Hypothalamus (tissue), 51 donors: ENCODE results near the gene ITGAE.
A peak's percentile ranks its signal among the peaks of the same experiment; 100 is the strongest.
"Not testable (repeated sequence)": the region's sequence is repeated elsewhere in the genome, so short reads cannot be mapped to it uniquely, and the experiment has no call there.

Experiments used
- DNase-seq, 51 donors: peaks; one replicate each; lab custom pipeline; 2025; lab: John Stamatoyannopoulos, UW

Gene ITGAE, protein sequence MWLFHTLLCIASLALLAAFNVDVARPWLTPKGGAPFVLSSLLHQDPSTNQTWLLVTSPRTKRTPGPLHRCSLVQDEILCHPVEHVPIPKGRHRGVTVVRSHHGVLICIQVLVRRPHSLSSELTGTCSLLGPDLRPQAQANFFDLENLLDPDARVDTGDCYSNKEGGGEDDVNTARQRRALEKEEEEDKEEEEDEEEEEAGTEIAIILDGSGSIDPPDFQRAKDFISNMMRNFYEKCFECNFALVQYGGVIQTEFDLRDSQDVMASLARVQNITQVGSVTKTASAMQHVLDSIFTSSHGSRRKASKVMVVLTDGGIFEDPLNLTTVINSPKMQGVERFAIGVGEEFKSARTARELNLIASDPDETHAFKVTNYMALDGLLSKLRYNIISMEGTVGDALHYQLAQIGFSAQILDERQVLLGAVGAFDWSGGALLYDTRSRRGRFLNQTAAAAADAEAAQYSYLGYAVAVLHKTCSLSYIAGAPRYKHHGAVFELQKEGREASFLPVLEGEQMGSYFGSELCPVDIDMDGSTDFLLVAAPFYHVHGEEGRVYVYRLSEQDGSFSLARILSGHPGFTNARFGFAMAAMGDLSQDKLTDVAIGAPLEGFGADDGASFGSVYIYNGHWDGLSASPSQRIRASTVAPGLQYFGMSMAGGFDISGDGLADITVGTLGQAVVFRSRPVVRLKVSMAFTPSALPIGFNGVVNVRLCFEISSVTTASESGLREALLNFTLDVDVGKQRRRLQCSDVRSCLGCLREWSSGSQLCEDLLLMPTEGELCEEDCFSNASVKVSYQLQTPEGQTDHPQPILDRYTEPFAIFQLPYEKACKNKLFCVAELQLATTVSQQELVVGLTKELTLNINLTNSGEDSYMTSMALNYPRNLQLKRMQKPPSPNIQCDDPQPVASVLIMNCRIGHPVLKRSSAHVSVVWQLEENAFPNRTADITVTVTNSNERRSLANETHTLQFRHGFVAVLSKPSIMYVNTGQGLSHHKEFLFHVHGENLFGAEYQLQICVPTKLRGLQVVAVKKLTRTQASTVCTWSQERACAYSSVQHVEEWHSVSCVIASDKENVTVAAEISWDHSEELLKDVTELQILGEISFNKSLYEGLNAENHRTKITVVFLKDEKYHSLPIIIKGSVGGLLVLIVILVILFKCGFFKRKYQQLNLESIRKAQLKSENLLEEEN

DNA sequence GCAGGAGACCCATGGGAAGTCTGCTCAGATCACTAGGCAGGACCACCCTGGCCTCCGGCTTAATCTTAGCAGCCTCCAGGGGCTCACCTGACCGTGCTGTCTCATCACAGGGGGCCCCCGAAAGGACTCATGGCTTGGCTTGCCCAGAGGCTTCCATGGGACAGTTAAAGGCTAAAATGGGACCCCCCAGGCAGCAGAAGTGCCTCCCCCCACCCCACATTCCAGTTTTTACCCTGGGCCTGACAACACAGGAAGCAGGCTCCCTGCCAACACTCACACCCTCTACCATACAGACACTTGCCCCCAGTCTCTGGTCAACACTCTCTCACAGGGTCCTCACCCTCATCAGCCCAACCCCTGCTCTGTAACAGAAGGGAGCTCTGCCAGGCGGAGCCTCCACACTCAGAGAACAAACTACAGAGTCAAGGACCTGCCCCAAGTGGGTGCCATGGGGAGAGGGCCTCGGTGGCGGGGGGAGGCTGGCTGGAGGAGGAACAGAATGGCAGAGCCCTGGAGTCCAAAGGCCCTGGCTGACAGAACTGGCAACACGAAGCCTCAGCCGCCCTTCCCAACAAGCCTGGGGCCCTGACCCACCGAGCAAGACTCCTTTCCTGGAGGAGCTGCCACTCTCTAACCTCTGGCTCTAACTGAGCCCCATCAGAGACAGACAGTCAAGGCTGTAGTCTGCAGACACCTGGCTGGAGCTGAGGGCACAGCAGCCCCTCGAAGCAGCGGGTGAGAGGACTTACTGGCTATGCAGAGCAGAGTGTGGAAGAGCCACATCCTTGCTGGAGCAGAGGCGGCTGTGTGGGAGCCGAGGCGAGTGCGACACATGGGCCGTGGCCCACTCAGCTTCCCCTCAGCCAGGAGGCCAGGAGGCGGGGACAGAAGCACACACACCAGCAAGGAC is at the start of gene ITGAE:
ITGAE (minus strand) TSS at position 827 of the 910 bp plus-strand sequence; CDS start at position 783, 44 bp downstream.
- no peak for DNase-seq

DNA sequence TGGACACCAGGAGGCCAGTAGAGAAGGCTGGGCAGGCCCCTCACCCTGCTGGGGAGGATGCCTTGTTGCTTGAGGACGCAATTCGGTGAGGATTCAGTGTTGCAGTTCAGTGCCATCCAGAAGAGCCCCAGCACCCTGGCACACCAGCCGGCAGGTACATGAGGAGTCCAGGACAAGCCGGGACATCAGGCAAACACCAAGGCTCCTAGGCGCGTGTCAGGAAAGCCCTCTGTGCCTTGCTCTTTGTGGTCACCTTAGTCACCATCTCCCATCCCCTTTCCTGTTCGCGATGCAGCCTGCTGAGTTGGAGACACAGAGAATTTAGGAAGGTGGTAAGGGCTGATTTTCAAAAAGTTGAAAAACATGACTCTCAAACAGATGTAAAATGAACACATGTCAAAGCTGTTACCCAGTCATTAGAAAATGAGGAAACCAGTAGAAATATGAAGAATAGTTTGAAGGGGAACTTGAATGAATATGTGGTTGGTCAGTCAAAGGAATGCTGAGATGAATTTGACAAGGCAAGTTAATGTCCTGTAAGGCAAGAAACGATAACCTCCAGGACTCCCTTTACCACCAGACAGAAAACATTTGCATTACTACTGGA is 47.3 kb upstream of the ITGAE start:
- no peak for DNase-seq

DNA sequence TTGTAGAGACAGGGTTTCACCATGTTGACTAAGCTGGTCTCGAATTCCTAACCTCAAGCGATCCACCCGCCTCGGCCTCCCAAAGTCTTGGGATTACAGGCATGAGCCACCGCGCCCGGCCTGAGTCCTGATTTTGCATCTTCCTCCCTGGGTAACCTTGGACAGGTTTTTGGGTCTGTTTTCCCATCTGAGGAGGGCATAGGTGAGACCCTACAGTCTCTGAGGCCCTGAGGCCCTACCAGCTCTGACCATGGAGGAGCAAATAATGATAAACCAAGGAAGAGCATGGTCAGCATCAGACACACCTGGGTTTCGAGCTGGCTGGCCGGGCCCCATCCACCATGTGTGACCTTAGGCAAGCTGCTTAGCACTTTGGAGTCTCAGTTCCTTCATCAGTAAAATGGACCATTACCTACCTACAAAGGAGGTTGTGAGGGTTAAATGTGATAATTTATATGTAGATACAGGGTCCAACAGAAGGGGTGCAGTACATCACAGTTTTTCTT is 46.2 kb upstream of the ITGAE start:
- DNase-seq = no peak

DNA sequence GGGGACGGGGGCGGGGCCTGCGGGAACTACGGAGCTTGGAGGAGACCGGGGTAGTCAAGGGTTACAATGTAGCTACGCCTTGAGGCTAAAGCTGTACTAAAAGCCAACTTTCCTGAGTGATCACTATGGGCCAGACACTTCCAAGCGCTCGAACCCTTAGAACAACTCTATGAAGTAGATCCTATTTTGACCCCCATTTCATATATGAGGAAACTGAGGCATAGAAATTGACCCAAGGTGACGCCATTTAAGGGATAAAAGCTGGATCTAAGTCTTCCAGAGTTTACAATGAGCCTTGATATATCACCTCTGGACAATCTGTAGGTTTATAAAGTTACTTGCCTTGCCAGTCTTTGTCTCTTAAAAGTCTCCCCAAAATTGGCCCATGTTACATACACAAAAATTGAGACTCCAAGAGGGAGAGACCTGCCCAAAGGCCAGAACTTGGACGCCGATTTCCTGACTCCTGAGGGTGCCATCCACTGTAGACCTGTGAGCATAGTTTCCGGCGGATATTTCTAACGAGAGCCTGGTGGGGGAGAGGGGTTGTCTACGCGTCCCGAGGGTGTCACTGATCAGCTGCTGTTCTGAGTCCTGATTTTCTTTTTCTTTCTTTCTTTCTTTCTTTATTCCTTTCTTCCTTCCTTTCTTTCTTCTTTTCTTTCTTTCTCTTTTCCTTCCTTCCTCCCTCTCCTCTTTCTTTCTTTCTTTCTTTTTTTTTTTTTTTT is 45.6 kb upstream of the ITGAE start:
- no peak for DNase-seq

DNA sequence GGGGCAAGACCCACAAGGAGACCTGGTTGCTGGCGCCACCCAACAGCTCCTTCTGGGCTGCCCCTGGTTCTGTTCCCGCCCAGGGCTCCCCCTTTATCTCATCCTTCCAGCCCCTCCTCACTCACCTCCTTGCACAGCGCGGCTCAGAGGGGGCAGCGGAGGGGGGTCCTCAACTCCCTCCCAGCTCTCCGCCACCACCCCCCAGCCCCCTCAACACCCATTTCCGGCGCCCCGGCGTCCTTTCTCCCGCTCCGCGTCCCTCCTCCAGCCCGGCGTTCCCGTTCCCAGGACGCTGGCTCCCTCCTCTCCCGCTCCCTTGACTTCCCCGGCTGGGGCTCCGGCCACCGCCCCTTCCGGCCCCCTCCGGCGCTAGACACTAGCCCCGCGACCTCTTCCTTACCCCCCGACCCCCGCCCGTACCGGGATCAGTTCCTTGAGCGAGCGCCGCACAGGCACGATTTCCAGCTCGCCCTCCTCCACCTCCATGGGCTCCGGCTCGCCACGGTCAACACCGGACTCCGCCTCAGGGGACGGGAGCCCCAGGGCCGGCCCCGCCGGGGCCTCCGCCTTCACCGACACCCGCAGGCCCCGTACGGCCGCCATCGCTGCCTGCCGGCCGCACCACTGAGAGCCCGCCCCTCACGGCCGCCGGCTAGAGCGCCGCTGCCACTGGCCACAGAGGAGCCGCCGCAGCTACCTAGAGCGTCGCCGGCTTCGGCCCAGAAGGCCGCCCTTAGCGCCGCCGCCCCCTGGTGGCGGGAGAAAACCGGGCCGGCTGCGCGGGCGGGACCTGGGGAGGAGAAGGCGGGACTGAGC is 44.8 kb upstream of the ITGAE start, which contains the start of gene NCBP3:
NCBP3 (minus strand) TSS at position 626 of the 816 bp plus-strand sequence; CDS start at position 603, 23 bp downstream.
- peak in 50 of 51 donors; percentile 40 to 93 (median 80) for DNase-seq

DNA sequence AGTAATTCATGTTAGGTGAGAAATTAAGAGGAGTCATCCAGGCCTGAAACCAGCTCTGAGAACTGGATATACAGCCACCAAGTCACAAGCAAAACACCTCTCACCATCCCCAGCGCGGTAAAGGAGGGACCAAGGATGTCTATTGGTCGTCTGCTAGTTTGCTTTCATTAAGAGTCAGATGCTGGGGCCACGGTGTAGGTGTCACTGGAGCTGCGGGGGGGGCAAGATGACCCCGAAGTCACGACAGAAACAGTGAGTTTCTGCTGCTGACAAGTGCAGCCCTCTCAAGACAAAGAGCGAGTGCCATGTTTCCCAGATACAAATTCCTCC is 44.3 kb upstream of the ITGAE start:
- peak in 1 of 51 donors; percentile 46 for DNase-seq

DNA sequence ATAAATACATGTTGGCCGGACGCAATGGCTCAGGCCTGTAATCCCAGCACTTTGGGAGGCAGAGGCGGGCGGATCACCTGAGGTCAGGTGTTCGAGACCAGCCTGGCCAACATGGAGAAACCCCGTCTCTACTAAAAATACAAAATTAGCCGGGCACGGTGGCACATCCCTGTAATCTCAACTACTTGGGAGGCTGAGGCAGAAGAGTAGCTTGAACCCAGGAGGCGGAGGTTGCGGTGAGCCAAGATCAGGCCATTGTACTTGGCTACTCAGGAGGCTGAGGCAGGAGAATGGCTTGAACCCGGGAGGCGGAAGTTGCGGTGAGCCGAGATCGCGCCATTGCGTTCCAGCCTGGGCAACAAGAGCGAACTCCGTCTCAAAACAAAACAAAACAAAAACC is 43.6 kb upstream of the ITGAE start:
- DNase-seq = not testable (repeated sequence)

DNA sequence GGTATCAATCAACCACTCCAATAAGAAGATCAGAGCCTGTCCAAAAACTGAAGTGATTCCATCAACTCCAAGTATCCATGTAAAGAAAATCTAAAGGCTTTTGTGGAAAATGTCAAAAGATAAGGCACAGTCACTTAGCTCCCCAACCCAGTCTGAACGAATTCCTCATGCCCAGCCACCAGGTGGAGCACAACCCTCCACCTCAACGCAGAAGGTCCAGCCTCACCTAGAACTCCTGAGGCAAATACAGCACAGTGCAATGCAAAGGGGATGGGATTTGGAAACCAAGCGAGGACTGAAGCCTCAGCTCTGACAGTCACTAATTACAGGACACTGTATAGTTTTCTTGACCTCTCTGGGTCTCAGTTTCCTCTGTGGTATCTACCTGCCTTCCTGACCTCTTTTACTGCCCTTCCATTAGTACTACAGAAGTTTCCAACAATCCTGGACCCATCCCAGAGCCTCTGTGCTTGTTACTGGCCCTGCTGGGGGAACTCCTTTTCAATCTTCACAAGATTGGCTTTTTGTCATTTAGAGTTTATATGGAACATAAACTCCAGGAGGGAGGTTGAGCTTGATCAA is 43.0 kb upstream of the ITGAE start:
- peak in 1 of 51 donors; percentile 2 for DNase-seq

DNA sequence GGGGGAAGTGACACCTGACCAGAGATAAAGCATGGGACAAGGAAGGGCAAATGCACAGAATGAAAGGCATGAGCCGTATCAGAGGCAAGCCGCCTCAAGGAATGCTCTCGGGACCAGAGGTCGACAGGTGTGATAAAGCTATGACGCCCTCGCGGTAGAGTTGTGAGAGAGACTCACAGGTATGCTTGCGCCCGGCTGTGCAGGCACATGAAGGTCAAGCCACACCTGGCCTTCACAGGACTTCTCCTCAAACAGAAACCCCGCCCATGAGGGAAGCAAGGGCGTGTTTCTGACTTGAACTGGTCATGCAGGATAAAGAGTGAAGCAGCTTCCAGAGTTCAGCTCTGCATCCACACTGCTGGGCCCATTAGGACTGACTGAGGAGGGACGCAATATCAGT is 37.2 kb upstream of the ITGAE start:
- no peak for DNase-seq

DNA sequence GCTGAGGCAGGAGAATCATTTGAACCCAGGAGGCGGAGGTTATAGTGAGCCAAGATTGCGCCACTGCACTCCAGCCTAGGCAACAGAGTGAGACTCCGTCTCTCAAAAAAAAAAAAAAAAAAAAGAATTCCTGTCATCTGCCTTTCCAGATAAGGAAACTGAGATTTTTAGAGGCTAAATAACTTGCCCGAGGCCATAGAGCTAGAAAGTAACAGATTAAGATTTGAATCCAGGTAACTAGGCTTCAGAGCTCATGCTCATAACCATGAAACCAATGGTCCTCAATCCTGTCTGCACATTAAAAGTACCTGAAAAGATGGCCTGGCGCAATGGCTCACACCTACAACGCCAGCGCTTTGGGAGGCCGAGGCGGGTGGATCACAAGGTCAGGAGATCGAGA is 35.6 kb upstream of the ITGAE start:
- DNase-seq = no peak

DNA sequence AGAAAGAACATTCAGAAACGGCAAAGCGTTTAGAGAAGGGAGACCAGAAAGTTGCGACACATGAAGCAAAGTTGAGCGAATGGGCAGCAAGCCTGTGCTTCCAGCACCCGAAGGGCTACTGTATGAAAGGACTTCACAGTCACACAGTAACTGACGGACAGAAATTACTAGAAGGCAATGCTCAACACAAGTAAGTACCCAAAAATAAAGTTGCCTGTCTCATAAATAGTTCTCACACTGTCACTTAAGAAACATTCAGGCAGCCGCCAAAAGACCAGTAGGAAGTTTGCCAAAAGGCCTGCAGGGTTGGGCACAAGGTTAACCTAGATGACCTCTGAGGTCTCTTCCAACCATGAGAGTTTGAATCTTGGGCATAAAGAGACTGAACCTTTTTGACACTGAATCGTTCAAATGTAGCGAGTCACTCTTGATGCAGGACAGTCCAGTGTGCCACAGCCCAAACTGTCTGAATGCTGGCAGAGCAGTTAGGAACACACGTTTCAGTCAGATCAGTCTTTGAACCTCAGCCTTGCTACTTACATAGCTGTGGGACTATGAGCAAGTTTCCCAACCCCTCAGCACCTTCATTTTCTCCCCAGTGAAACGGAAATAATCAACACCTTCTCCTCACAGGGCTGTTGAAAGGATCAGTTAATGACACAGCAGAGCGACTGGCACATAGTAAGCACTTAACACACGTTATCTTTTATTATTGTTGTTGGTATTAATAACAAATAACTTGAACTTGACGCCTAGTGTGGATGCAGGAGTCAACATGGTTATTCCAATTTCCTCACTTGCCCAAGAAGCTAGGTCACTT is 34.6 kb upstream of the ITGAE start:
- DNase-seq = no peak

DNA sequence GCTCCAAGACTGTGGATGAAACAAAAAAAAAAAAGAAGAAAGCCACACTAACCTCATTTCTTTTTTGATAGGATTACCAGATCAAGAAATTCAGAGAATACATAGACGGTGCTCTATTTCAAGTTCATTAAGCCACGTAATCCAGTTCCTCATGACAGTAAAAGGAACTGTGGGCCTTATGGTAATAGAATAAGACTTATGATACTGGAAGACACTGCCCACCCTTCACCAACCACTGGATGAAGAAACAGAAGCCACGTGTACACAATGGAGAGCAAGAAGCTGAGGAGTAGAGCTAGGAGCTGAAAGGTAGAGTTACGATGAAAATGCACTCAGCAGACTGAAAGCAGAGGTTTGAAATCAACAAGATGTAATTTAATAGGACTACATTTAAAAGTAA is 33.8 kb upstream of the ITGAE start:
- no peak for DNase-seq

DNA sequence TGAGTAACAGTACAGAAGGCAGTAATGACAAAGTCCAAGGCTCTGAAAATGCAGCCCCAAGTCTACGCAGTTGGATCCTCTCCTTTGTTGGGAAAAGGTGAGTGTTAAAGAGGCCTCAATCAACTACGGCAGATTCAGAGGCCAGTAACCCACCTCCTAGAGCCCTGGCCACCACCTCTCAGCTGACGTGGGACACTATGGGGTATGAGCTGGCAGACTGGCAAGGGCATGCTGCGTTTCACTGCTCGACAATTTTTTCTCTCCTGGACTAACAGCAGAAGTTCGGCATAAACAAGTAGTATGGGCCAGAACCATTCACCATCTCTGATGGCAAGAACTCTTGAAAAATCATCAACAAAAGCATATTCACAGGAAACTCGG is 27.9 kb upstream of the ITGAE start:
- no peak for DNase-seq

DNA sequence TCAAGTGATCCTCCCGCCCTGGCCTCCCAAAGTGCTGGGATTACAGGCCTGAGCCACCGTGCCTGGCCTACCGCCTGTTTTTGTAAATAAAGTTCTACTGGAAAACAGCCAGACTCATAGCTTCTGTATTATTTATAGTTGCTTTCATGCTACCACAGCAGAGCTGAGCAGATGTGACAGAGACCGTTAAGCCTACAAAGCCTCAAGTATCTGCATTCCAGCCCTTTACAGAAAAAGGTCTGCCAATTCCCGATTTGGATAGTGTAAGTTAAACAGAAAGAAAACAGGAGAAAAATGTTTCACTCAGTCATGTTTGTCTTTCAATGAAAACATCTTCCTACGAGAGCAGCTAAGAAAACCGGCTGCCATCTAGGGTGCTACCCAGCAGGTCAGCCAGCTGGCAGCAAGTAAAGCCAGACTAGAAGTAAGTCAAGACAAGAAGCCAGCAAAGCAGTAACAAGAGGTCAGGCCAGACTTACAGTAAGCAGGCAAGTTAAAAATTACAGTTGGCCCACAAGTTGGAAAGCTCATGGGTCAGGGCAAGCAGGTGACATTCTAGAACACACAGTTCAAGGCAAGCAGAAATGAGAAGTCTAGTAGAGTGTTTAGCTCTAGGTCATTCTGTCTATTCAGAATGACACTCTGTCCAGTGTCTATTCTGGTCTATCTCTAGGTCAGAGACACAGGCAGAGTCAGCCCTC is 27.3 kb upstream of the ITGAE start:
- no peak for DNase-seq

DNA sequence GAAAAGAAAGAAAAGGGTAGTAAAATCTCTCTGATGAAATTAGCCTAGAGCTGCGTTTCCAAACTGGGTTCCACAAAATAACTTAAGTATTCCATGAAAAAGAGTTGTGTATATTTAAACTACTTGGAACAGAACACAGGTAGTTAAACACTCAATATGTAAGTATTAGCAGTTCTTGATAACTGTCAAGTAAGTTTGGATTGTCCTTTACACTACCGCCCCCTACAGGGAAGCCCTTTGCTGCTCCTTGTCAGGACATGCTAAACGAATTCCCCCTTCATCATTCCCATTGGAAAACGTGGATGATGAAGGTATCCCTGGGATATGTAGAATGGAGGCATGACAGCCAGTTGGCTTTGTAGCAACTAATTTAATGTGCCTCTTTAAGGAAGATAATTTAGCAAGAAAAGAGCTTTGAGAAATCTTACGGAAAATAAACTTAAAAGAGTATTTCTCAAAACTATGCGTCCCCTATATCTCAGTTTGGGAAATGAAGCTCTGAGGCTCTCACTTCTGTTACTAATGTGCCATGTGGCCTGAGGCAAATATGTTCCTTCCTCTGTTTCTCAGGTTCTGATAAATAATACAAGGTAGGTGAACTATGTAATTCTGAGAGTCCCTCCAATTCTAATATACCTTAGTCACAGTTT is 26.3 kb upstream of the ITGAE start:
- DNase-seq = peak in 29 of 51 donors; percentile 1 to 84 (median 37)
